HCT116 (cell line): ENCODE data around the gene ANKRD40CL. TPM values are rescaled to one million over a fixed set of nuclear protein-coding genes. Genes with fewer than 3 reads are reported as not detected.

Experiments
- ATAC-seq: fragments of 200-7000 bp; cut with Tn5 transposase; 2 replicates; pipeline ENCODE4 v1.9.1; 2020; ENCODE audit warnings: mild to moderate bottlenecking, moderate library complexity
- BruUV-seq: library from RNA; stranded (reverse); fragments of 400-500 nt; replicated peaks from 2 replicates; lab custom pipeline; 2021; lab: Mats Ljungman, UMichigan
- CTCF ChIA-PET: fragments of 300-600 bp; sonication (Branson Sonifier 250); formaldehyde crosslinking; loops from one replicate; lab custom pipeline; 2021; ENCODE audit warnings: antibody characterized with exemption; lab: Charles Lee
- POLR2A ChIA-PET: fragments of 300-600, 350-600 bp; sonication (Branson Sonifier 250); formaldehyde crosslinking; loops from one replicate; lab custom pipeline; 2021; ENCODE audit warnings: antibody characterized with exemption; lab: Charles Lee
- RAD21 ChIA-PET, 2 experiments: fragments of 300-600 bp; sonication (Branson Sonifier 250); formaldehyde crosslinking; loops; one replicate each; lab custom pipeline; 2023; ENCODE audit warnings: low total read pairs in 2 of 2; ENCODE audit not compliant: uncharacterized antibody in 2 of 2, unreplicated experiment in 2 of 2, low non-redundant PET in 1 of 2; lab: Charles Lee
- DNase-seq: peaks from one replicate; pipeline ENCODE4 v3.0.0-alpha.2; 2010; ENCODE audit warnings: low read depth, low spot score
- H2AFZ ChIP-seq: fragments of 200-600 bp; shearing (Covaris generic), sonication (generic); 2 replicates; pipeline ENCODE4 v1.6.1; 2017; ENCODE audit warnings: low read depth, mixed run types, mixed read lengths, antibody characterized with exemption, low read length; ENCODE audit not compliant: poor library complexity, severe bottlenecking
- H3K27ac ChIP-seq: 2 replicates; pipeline ENCODE4 v1.5.1; 2012; ENCODE audit warnings: low read depth, low read length
- H3K27me3 ChIP-seq: fragments of 200-600 bp; sonication (generic); 2 replicates; pipeline ENCODE4 v1.6.1; 2016; ENCODE audit warnings: mixed run types, low read length, mixed read lengths; ENCODE audit not compliant: insufficient read depth
- H3K36me3 ChIP-seq, 2 experiments: fragments of 200-500 bp in 1 of 2; fragments of 200-600 bp in 1 of 2; sonication (Bioruptor generic) in 1 of 2; sonication (generic) in 1 of 2; 2 replicates each; pipeline versions ENCODE4 v1.5.1 to v1.6.1; 2014 to 2016; ENCODE audit warnings: low read length in 2 of 2, inconsistent platforms in 1 of 2, mixed read lengths in 1 of 2, mixed run types in 1 of 2; ENCODE audit not compliant: insufficient read depth in 2 of 2, control insufficient read depth in 1 of 2
- H3K4me1 ChIP-seq, 2 experiments: fragments of 200-600 bp in 1 of 2; sonication (generic) in 1 of 2; 2 replicates each; pipeline versions ENCODE4 v1.5.1 to v1.6.1; 2012 to 2017; ENCODE audit warnings: low read length in 2 of 2, inconsistent platforms in 1 of 2, mild to moderate bottlenecking in 1 of 2, mixed read lengths in 1 of 2, mixed run types in 1 of 2, moderate library complexity in 1 of 2; ENCODE audit not compliant: insufficient read depth in 2 of 2, control insufficient read depth in 1 of 2
- H3K4me2 ChIP-seq: fragments of 200-600 bp; sonication (generic); 2 replicates; pipeline ENCODE4 v1.6.1; 2017; ENCODE audit warnings: mixed run types, low read length, mixed read lengths
- H3K4me3 ChIP-seq, 2 experiments: fragments of 200-600 bp in 1 of 2; sonication (generic) in 1 of 2; replicated peaks in 1 of 2; 2 replicates each; pipeline ENCODE4 v1.5.1; 2011 to 2016; ENCODE audit warnings: low read length in 2 of 2, control low read depth in 1 of 2, low read depth in 1 of 2, mild to moderate bottlenecking in 1 of 2, mixed read lengths in 1 of 2, mixed run types in 1 of 2
- H3K79me2 ChIP-seq: fragments of 200-600 bp; sonication (generic); 2 replicates; pipeline ENCODE4 v1.6.1; 2017; ENCODE audit warnings: mild to moderate bottlenecking, mixed run types, low read length, moderate library complexity, mixed read lengths; ENCODE audit not compliant: insufficient read depth
- H3K9ac ChIP-seq: fragments of 200-600 bp; sonication (generic); 2 replicates; pipeline ENCODE4 v1.6.1; 2016; ENCODE audit warnings: low read length, mixed read lengths
- H3K9me2 ChIP-seq: fragments of 200-600 bp; sonication (generic), shearing (Covaris generic); 2 replicates; pipeline ENCODE4 v1.6.1; 2017; ENCODE audit warnings: mixed run types, mild to moderate bottlenecking, moderate library complexity; ENCODE audit not compliant: insufficient read depth
- H3K9me3 ChIP-seq, 2 experiments: fragments of 200-500 bp in 1 of 2; fragments of 200-600 bp in 1 of 2; sonication (Bioruptor generic) in 1 of 2; sonication (generic) in 1 of 2; 2 replicates each; pipeline ENCODE4 v1.6.1; 2014 to 2017; ENCODE audit warnings: low read length in 2 of 2, mixed read lengths in 2 of 2, inconsistent platforms in 1 of 2, low read depth in 1 of 2, mild to moderate bottlenecking in 1 of 2, mixed run types in 1 of 2, moderate library complexity in 1 of 2; ENCODE audit not compliant: control insufficient read depth in 1 of 2, insufficient read depth in 1 of 2
- H4K20me1 ChIP-seq: fragments of 200-600 bp; sonication (generic), shearing (Covaris generic); 2 replicates; pipeline ENCODE4 v1.6.1; 2017; ENCODE audit warnings: mixed run types, mild to moderate bottlenecking, moderate library complexity; ENCODE audit not compliant: insufficient read depth
- CBX3 ChIP-seq: IDR thresholded peaks from 2 replicates; pipeline ENCODE4 v1.6.1; 2012; ENCODE audit warnings: low read depth
- CEBPB ChIP-seq: IDR thresholded peaks from 2 replicates; pipeline ENCODE4 v1.6.1; 2012; ENCODE audit warnings: low read depth
- ELF1 ChIP-seq: IDR thresholded peaks from 2 replicates; pipeline ENCODE4 v1.6.1; 2012; ENCODE audit warnings: low read depth, borderline replicate concordance
- EZH2 ChIP-seq: fragments of 200-600 bp; sonication (generic); IDR thresholded peaks from 2 replicates; pipeline ENCODE4 v1.6.1; 2017; ENCODE audit warnings: antibody characterized with exemption, mixed run types
- EZH2phosphoT487 ChIP-seq: fragments of 200-600 bp; IDR thresholded peaks from 2 replicates; pipeline ENCODE4 v1.6.1; 2018; ENCODE audit warnings: antibody characterized with exemption, borderline replicate concordance
- FOSL1 ChIP-seq: IDR thresholded peaks from 2 replicates; pipeline ENCODE4 v1.6.1; 2012; ENCODE audit warnings: low read depth
- JUND ChIP-seq: IDR thresholded peaks from 2 replicates; pipeline ENCODE4 v1.6.1; 2012
- SP1 ChIP-seq: IDR thresholded peaks from 2 replicates; pipeline ENCODE4 v1.6.1; 2012; ENCODE audit warnings: low read depth
- YY1 ChIP-seq: IDR thresholded peaks from 2 replicates; pipeline ENCODE4 v1.6.1; 2011; ENCODE audit warnings: low read length, low read depth, moderate library complexity, mild to moderate bottlenecking; ENCODE audit not compliant: insufficient replicate concordance; ENCODE audit errors: extremely low read depth
- ZFX ChIP-seq: fragments of 450-650 bp; IDR thresholded peaks from 2 replicates; pipeline ENCODE4 v1.6.1; 2017
- ZNF274 ChIP-seq: fragments of 200-500 bp; sonication (Bioruptor generic); IDR thresholded peaks from 2 replicates; pipeline ENCODE4 v1.6.1; 2014; ENCODE audit warnings: mild to moderate bottlenecking, low read depth, low read length, inconsistent platforms
- intact Hi-C: fragments of 100-400 bp; cut with micrococcal nuclease; formaldehyde crosslinking; loops from 2 replicates; pipeline ENCODE4 v1.10.0; 2022
- total RNA-seq: library from RNA; stranded (reverse); gene quantifications from one replicate; pipeline ENCODE4 v1.2.1, GENCODE V29; 2021; ENCODE audit not compliant: unreplicated experiment
- TF ChIP-seq, protein P1 (sequence below): IDR thresholded peaks from 2 replicates; pipeline ENCODE4 v1.6.1; 2011; ENCODE audit warnings: mild to moderate bottlenecking, low read length, moderate library complexity; ENCODE audit not compliant: insufficient replicate concordance; ENCODE audit errors: extremely low read depth
- TF ChIP-seq, protein P2 (sequence below): IDR thresholded peaks from 2 replicates; pipeline ENCODE4 v1.6.1; 2012; ENCODE audit warnings: low read depth
- TF ChIP-seq, protein P3 (sequence below): IDR thresholded peaks from 2 replicates; pipeline ENCODE4 v1.6.1; 2012
- TF ChIP-seq, protein P4 (sequence below): IDR thresholded peaks from 2 replicates; pipeline ENCODE4 v1.6.1; 2012

Gene ANKRD40CL
- total RNA-seq, 1 experiment from 2014 or later, result 0.57 TPM

DNA sequence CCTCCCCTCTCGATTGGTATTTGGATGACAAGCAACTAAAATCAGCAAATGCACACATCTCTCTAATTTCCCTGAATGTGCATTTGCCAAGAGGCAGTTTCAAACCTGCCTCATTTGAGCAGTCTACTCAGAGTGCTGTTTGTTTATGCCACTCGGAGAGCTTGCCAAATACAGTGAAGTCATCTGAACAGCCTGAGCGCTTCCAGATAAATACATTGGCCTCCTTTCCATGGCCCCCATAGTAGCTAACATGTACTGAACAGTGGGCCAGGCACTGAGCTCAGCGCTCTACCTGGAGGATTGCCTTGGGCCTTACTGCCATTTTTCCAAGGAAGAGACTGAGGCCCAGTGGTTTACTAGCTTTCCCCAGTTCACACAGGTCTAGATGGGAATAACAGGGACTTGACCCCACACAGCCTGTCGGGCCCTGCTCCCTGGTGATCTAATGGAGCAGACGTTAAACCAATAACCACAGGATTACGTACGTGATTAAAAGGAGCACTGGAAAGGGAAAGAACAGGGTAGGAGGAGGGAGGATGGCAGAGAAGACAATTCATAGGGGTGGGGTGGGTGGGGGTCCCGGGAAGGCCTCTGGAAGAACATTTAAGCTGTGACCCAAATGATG is 18.7 kb upstream of the ANKRD40CL start:
- CTCF ChIA-PET, result interaction anchor here (5.6 kb wide), 1 partner anchor 56 kb away, joined by 127 read pairs; no protein-coding TSS in a partner anchor
- TF ChIP-seq, protein P1, sequence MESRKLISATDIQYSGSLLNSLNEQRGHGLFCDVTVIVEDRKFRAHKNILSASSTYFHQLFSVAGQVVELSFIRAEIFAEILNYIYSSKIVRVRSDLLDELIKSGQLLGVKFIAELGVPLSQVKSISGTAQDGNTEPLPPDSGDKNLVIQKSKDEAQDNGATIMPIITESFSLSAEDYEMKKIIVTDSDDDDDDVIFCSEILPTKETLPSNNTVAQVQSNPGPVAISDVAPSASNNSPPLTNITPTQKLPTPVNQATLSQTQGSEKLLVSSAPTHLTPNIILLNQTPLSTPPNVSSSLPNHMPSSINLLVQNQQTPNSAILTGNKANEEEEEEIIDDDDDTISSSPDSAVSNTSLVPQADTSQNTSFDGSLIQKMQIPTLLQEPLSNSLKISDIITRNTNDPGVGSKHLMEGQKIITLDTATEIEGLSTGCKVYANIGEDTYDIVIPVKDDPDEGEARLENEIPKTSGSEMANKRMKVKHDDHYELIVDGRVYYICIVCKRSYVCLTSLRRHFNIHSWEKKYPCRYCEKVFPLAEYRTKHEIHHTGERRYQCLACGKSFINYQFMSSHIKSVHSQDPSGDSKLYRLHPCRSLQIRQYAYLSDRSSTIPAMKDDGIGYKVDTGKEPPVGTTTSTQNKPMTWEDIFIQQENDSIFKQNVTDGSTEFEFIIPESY, result no peak
- TF ChIP-seq, protein P2, sequence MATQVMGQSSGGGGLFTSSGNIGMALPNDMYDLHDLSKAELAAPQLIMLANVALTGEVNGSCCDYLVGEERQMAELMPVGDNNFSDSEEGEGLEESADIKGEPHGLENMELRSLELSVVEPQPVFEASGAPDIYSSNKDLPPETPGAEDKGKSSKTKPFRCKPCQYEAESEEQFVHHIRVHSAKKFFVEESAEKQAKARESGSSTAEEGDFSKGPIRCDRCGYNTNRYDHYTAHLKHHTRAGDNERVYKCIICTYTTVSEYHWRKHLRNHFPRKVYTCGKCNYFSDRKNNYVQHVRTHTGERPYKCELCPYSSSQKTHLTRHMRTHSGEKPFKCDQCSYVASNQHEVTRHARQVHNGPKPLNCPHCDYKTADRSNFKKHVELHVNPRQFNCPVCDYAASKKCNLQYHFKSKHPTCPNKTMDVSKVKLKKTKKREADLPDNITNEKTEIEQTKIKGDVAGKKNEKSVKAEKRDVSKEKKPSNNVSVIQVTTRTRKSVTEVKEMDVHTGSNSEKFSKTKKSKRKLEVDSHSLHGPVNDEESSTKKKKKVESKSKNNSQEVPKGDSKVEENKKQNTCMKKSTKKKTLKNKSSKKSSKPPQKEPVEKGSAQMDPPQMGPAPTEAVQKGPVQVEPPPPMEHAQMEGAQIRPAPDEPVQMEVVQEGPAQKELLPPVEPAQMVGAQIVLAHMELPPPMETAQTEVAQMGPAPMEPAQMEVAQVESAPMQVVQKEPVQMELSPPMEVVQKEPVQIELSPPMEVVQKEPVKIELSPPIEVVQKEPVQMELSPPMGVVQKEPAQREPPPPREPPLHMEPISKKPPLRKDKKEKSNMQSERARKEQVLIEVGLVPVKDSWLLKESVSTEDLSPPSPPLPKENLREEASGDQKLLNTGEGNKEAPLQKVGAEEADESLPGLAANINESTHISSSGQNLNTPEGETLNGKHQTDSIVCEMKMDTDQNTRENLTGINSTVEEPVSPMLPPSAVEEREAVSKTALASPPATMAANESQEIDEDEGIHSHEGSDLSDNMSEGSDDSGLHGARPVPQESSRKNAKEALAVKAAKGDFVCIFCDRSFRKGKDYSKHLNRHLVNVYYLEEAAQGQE, result no peak
- TF ChIP-seq FOSL1 (no peak), JUND (no peak), EZH2 (no peak), EZH2phosphoT487 (no peak), ELF1 (no peak), ZFX (no peak), YY1 (no peak), SP1 (no peak), CBX3 (no peak), CEBPB (no peak), ZNF274 (no peak)
- TF ChIP-seq, protein P3, sequence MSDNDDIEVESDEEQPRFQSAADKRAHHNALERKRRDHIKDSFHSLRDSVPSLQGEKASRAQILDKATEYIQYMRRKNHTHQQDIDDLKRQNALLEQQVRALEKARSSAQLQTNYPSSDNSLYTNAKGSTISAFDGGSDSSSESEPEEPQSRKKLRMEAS, result no peak
- TF ChIP-seq, protein P4, sequence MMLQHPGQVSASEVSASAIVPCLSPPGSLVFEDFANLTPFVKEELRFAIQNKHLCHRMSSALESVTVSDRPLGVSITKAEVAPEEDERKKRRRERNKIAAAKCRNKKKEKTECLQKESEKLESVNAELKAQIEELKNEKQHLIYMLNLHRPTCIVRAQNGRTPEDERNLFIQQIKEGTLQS, result no peak
- RAD21 ChIA-PET, result interaction anchor here (0.6 kb wide), 2 partner anchors 159 to 353 kb away, joined by 3 read pairs; no protein-coding TSS in a partner anchor
- intact Hi-C loops, result no loop called here
- no peak overlapping the region for H3K9ac ChIP-seq
- H3K9me3 ChIP-seq, result no peaks in the 10 kb centered on the region
- H3K4me1 ChIP-seq, result peaks cover 0 to 9% of the 10 kb centered on the region in 2 experiments; a peak in 2 of 4 replicates
- H4K20me1 ChIP-seq, result no peaks in the 10 kb centered on the region
- H2AFZ ChIP-seq, result no peak overlapping the region
- DNase-seq, result no peak
- H3K4me3 ChIP-seq, result no peak overlapping the region
- H3K9me2 ChIP-seq, result no peaks in the 10 kb centered on the region
- no peaks in the 10 kb centered on the region for H3K36me3 ChIP-seq
- no peak overlapping the region for H3K4me2 ChIP-seq
- no peak for ATAC-seq
- BruUV-seq, result no TSS peak
- no peaks in the 10 kb centered on the region for H3K79me2 ChIP-seq
- POLR2A ChIA-PET, result interaction anchor here (0.6 to 1.6 kb wide), 2 partner anchors 25 to 56 kb away, joined by 3 to 5 read pairs; no protein-coding TSS in a partner anchor
- no peaks in the 10 kb centered on the region for H3K27me3 ChIP-seq
- no peak overlapping the region for H3K27ac ChIP-seq
